IPS-18a (cell line): ENCODE data around the gene SCG3.

Source experiments
- H3K27ac ChIP-seq: one replicate; pipeline ENCODE4 v1.5.1; 2013; ENCODE audit warnings: low read length
- H3K27me3 ChIP-seq: one replicate; pipeline ENCODE4 v1.6.1; 2013; ENCODE audit warnings: mild to moderate bottlenecking, low read length; ENCODE audit not compliant: control insufficient read depth, insufficient read depth
- H3K36me3 ChIP-seq: one replicate; pipeline ENCODE4 v1.6.1; 2013; ENCODE audit warnings: low read depth, low read length; ENCODE audit not compliant: control insufficient read depth
- H3K4me1 ChIP-seq: one replicate; pipeline ENCODE4 v1.6.1; 2013; ENCODE audit warnings: low read depth, low read length; ENCODE audit not compliant: control insufficient read depth
- H3K4me3 ChIP-seq: one replicate; pipeline ENCODE4 v1.5.1; 2013; ENCODE audit warnings: low read length
- H3K9ac ChIP-seq: one replicate; pipeline ENCODE4 v1.6.1; 2013; ENCODE audit warnings: mild to moderate bottlenecking, low read length, moderate library complexity
- H3K9me3 ChIP-seq: one replicate; pipeline ENCODE4 v1.6.1; 2013; ENCODE audit warnings: low read depth, low read length; ENCODE audit not compliant: control insufficient read depth

Gene SCG3

DNA sequence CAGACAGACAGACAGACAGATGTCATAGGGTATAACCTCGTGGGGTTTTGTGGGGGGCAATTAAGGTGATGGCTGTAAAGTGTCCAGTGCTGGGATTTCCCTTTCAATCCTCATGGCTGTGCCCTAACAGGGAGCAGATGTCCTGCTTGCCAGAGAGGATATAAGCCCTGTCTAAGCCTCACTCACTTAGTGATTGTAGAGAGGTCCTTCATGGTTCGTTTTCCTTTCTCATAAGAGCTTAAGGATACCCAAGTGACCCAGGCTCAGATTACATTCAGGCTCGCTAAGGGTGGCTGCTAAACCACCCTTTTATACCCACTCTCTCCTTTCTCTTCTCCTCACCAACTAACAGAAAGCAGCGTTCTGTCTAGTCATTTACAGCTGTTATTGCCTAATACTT lies 36.9 kb downstream of the SCG3 start:
- no peak overlapping the region for H3K9ac ChIP-seq
- H3K27me3 ChIP-seq: no peaks in the 10 kb centered on the region
- no peak overlapping the region for H3K27ac ChIP-seq
- H3K9me3 ChIP-seq: no peaks in the 10 kb centered on the region
- no peaks in the 10 kb centered on the region for H3K4me1 ChIP-seq
- no peak overlapping the region for H3K4me3 ChIP-seq
- H3K36me3 ChIP-seq: no peaks in the 10 kb centered on the region

DNA sequence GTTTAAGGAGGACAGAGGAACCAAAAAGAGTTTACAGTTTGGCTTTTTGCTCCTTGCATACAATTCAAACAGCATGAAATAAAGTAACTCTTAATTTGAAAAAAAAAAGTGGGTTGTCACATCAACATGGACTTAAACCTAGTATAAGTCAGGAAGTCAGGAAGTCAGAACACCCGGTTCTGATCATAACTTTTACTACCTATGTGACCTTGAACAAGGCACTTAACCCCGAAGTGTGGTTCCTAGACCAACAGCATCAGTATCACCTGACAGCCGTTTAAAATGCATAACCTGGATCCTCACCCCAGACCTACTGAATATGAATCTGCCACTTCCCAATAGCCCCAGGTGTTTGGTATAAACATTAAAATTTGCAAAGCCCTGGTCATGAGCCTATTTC lies 37.4 kb downstream of the SCG3 start:
- H3K9ac ChIP-seq: no peak overlapping the region
- no peaks in the 10 kb centered on the region for H3K9me3 ChIP-seq
- H3K27me3 ChIP-seq: no peaks in the 10 kb centered on the region
- no peaks in the 10 kb centered on the region for H3K4me1 ChIP-seq
- H3K4me3 ChIP-seq: no peak overlapping the region
- H3K36me3 ChIP-seq: no peaks in the 10 kb centered on the region
- H3K27ac ChIP-seq: no peak overlapping the region

DNA sequence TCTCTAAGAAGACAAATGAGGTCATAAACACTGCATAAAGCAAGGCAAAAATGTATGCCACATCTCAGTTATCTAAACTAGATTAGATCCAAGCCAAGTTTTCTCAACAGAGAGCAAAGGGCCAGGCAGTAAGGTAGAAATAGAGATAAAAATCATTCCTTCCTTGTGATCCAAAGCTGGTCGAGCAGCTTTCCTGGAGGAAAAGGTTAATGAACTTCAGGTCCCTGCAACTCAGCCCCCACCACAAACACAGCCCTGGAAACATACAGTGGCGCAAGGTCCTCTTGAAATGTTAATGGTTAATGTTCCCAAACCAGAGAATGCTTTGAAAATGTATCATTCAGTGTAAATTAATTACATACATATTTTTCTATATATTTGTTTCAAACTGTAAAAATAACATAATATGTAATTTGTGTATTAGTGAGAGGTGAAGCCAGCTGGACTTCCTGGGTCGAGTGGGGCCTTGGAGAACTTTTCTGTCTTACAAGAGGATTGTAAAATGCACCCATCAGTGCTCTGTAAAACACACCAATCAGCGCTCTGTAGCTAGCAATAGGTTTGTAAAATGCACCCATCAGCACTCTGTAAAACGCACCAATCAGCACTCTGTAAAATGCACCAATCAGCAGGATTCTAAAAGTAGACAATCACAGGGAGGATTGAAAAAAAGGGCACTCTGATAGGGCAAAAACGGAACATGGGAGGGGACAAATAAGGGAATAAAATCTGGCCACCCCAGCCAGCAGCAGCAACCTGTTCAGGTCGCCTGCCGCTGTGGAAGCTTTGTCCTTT lies 39.1 kb downstream of the SCG3 start:
- Histone ChIP-seq H3K4me3 (no peak overlapping the region), H3K36me3 (no peaks in the 10 kb centered on the region), H3K27ac (no peak overlapping the region), H3K9ac (no peak overlapping the region), H3K4me1 (peaks cover 4% of the 10 kb centered on the region), H3K27me3 (no peaks in the 10 kb centered on the region), H3K9me3 (no peaks in the 10 kb centered on the region)

DNA sequence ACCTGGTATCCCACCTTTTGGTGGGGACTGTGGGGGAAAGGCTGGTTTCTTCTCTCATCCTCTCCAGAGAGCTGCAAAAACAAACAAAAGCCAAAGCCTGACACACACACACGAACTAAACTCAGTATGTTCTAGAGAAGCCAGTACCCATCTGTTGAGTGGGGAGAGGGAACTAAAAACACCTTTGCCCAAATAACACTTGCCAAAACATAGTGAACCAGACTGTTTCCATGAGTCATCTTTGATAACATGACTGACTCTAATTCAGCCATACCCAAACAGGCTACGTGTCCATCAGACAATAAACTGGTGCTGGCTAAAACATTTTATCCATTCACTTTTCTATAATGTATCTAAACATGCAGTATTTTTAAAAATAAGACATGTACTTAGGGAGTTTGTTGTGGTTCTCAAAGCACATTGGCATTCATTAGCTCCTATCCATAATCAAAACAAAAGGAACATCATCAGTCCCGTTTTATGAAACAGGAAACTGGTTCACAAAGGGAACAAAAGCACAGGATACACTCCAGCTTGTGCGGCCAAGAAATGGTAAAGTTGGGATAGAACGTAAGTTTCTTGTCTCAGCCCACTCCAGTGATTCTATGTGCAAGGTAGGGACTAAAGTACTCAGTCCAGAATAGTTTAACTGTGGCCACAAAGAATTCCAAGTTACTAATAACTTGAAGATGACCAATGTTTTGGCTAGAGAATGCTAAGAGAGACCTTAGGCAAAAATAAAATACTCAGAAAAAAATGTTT lies 40.1 kb downstream of the SCG3 start:
- Histone ChIP-seq H3K9me3 (no peaks in the 10 kb centered on the region), H3K27ac (no peak overlapping the region), H3K4me3 (no peak overlapping the region), H3K27me3 (no peaks in the 10 kb centered on the region), H3K36me3 (no peaks in the 10 kb centered on the region), H3K9ac (no peak overlapping the region), H3K4me1 (peaks cover 11% of the 10 kb centered on the region)

DNA sequence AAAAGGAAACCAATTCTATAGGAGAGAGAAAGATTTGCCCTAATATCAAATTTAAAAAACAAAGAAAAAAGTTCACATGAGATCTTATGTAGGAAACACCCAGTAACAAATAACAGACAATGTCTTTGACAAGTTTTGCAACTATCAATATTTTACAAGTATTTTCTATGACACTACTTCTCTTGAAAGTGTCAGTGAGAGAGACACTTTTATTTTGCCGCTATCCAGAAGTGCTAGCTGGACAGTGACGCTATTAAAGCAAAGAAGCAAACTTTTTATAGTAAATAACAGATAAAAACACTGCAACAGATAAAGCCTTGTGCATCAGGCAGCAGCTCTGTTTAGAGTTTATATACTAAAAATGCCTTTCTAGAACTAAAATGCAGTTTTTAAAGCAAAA lies 42.9 kb downstream of the SCG3 start:
- Histone ChIP-seq H3K9ac (no peak overlapping the region), H3K4me3 (no peak overlapping the region), H3K36me3 (no peaks in the 10 kb centered on the region), H3K9me3 (no peaks in the 10 kb centered on the region), H3K4me1 (peaks cover 22% of the 10 kb centered on the region), H3K27ac (no peak overlapping the region), H3K27me3 (no peaks in the 10 kb centered on the region)

DNA sequence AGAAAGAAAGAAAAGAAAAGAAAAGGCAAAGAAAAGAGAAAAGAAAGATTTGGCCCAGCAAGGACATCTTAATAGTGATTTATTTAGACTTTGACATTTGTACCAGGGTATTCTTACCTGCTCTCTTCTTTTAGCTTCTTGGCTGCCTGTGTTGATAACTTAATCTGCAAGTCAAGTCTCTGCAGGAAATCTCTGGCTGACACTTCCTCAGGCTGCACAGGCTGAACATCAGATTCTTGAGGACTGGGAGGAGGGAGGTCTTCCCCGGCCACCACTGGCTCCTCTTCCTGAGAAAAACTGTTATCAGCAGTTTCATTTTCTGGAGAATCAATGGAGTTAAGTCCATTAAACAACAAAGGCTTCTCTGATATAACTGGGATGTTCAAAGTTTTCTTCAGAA lies 43.4 kb downstream of the SCG3 start:
- Histone ChIP-seq H3K9ac (no peak overlapping the region), H3K27ac (no peak overlapping the region), H3K4me3 (no peak overlapping the region), H3K36me3 (no peaks in the 10 kb centered on the region), H3K4me1 (peaks cover 22% of the 10 kb centered on the region), H3K9me3 (no peaks in the 10 kb centered on the region), H3K27me3 (no peaks in the 10 kb centered on the region)

DNA sequence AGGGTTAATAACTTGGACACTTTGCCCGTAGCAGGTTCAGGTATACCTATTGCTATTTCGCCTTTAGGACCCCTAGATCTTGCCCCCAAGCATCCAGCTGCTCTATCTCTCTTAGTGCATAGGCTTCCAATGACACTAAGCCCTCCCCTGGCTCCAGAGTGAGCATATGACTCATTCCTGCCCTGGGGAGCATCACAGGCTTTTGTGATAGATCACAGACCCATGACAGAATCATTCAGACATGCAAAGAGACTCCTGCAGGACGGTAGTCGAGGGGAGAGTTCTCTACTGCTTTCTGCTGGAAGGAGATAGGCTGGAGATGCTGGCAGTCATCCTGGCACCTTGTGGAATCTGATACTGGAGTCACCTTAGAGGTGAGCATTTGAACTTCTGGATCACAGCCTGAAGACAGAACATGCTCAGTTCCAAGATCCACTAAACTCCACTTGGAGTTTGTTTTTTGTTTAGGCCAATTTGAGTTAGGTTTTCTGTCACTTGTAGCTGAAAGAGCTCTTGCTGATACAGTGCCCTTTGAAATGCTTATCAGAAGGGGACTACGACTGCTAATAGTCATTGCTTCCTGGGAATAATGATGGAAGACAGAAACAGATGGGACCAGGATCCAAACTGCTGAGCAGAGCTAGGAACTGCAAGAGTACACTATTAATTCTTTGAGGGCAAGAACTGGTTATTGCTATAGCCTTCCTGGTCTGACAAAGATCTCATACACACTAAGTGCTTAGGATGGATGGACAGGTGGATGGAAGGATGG lies 45.2 kb downstream of the SCG3 start:
- Histone ChIP-seq H3K4me1 (peaks cover 22% of the 10 kb centered on the region), H3K36me3 (no peaks in the 10 kb centered on the region), H3K27me3 (no peaks in the 10 kb centered on the region), H3K9ac (no peak overlapping the region), H3K9me3 (no peaks in the 10 kb centered on the region), H3K4me3 (peak overlapping the region; percentile 33), H3K27ac (no peak overlapping the region)

DNA sequence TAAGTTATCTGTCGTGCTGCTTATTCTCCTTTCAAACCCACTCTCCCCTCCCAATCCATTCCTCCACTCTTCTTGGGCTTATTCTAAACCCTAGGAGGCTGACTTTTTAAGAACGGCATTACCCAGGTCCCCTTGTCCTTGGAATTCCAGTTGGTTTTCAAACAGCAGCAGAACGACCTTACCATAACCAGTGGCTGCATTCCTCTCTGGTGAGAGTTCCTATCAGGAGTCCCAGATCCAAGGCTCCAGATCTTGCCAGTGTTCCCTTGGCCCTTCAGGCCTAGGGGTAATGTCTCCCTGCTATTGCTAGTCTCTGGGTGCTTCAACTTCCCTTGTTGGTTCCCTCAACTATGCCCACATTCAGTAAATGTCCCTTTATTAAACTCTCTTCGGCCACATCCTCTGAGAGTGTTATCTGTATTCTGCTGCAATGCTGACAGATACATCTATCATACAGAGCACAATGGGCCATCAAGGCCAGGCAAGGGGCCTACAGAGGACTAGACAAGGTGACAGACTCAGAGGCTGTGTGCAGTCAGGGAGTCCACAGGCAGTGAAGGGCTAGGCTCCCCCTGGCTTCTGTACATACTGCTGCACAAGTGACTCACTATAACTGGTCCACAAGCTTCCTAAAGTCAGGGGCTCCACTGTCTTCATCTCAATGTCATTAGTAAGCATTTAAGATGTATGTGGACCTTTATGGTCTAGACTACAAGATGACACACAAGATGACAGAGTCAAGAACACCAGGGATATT lies 46.0 kb downstream of the SCG3 start:
- H3K36me3 ChIP-seq: no peaks in the 10 kb centered on the region
- H3K4me3 ChIP-seq: peak overlapping the region; percentile 33
- H3K9ac ChIP-seq: no peak overlapping the region
- H3K27me3 ChIP-seq: no peaks in the 10 kb centered on the region
- no peaks in the 10 kb centered on the region for H3K9me3 ChIP-seq
- no peak overlapping the region for H3K27ac ChIP-seq
- peaks cover 24% of the 10 kb centered on the region for H3K4me1 ChIP-seq

DNA sequence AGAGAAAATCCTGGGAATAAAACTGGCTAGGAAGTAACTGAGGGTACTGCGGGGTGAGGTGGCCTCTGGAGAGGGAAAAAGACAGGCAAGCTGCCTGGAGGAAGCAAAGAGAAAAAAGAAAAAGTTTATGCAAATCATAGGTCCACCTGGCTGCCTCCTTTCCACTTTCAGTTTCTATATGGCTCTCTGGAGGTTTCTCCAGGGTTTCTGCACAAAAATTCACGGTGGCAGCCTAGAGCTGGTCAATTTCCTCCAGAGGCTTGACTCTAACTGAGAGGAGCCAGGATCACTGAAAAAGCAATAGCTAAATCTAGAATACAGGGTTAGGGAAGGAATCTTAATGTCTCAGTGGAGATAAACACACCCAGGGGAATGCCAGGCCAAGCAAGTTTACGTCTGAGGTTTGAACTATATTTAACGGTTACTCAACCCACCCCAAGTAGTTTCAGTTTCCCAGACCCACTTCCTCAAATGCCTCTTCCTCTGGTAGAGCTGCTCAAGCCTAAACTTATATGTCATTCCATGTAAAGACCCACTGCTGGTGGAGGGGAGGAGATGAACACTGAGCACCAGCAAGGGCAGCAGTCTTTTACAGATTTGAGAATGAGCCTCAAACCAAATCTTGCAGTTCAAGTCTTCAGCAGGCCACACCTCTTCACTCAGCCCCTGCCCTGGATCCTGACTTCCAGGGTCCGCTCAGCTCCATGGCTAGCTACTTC lies 50.4 kb downstream of the SCG3 start:
- Histone ChIP-seq H3K36me3 (no peaks in the 10 kb centered on the region), H3K9me3 (no peaks in the 10 kb centered on the region), H3K9ac (no peak overlapping the region), H3K27ac (no peak overlapping the region), H3K27me3 (peaks cover 16% of the 10 kb centered on the region), H3K4me1 (peaks cover 13% of the 10 kb centered on the region), H3K4me3 (no peak overlapping the region)

DNA sequence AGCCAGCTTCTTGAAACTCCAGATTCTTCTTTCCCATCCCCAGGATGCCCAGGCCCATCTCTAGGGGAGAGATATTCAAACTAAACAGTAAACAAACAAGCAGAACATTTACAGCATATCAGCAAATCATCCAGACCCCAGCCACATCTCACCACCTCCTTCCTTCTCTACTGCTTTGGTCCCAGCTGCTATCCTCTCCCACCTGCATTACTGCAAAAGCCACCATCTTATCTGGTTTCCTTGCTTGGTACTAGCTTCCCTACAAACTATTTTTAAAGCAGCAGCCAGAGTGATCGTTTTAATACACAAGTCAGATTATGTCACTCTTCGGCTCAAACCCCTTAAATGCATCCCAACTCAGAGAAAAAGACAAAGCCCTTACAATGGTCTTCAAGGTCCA lies 51.3 kb downstream of the SCG3 start:
- Histone ChIP-seq H3K4me3 (no peak overlapping the region), H3K27me3 (peaks cover 18% of the 10 kb centered on the region), H3K4me1 (peaks cover 6% of the 10 kb centered on the region), H3K27ac (no peak overlapping the region), H3K9ac (no peak overlapping the region), H3K9me3 (no peaks in the 10 kb centered on the region), H3K36me3 (no peaks in the 10 kb centered on the region)
